BJ (cell line): ENCODE results near the gene NELL2. TPM values are rescaled to one million over a fixed set of nuclear protein-coding genes. Genes with fewer than 3 reads are reported as not detected.
"Not testable (repeated sequence)": the region's sequence is repeated elsewhere in the genome, so short reads cannot be mapped to it uniquely, and the experiment has no call there.

Experiments
- CTCF ChIA-PET: fragments of 350-600 bp; formaldehyde crosslinking; extraction: SDS; loops from one replicate; lab custom pipeline; 2021; ENCODE audit warnings: antibody characterized with exemption, inconsistent platforms; lab: Yijun Ruan, JAX
- POLR2A ChIA-PET: fragments of 300-600 bp; sonication (Branson Sonifier 250); formaldehyde crosslinking; extraction: SDS; loops from one replicate; lab custom pipeline; 2021; ENCODE audit warnings: antibody characterized with exemption; lab: Charles Lee
- DNase-seq: peaks from one replicate; pipeline ENCODE4 v3.0.0-alpha.2; 2011; ENCODE audit warnings: low read depth
- H3K27me3 ChIP-seq: 2 replicates; pipeline ENCODE4 v1.6.0; 2011; ENCODE audit warnings: low read length; ENCODE audit not compliant: control insufficient read depth, insufficient read depth
- H3K36me3 ChIP-seq: 2 replicates; pipeline ENCODE4 v1.5.1; 2011; ENCODE audit warnings: low read length; ENCODE audit not compliant: control insufficient read depth, insufficient read depth
- H3K4me3 ChIP-seq: 2 replicates; pipeline ENCODE4 v1.5.1; 2011; ENCODE audit warnings: low read depth, mild to moderate bottlenecking, control low read depth, low read length
- CTCF ChIP-seq: IDR thresholded peaks from 2 replicates; pipeline ENCODE4 v1.5.1; 2011; ENCODE audit warnings: low read depth, mild to moderate bottlenecking, control low read depth, inconsistent platforms, low read length, moderate library complexity; ENCODE audit not compliant: insufficient read depth
- polyA plus RNA-seq: library from polyadenylated mRNA; depleted of rRNA; stranded (reverse); fragments of >200 nt; gene quantifications from 2 replicates; pipeline ENCODE4 v1.2.3, GENCODE V29; 2011

Gene NELL2
- polyA plus RNA-seq, 1 experiment, result 0.23 TPM

GRCh38 chr12:44703182-44703910 is 172.8 kb downstream of the NELL2 start:
- ChIA-PET CTCF (interaction anchor here (1.0 kb wide), 1 partner anchor 77 kb away, joined by 3 read pairs; no protein-coding TSS in a partner anchor), POLR2A (no interaction called here)
- TF ChIP-seq CTCF, result no peak
- Histone ChIP-seq H3K27me3 (no peaks in the 10 kb centered on the region), H3K36me3 (no peaks in the 10 kb centered on the region), H3K4me3 (no peak overlapping the region)
- no peak for DNase-seq

GRCh38 chr12:44697511-44697910 is 178.6 kb downstream of the NELL2 start:
- Histone ChIP-seq H3K27me3 (no peaks in the 10 kb centered on the region), H3K4me3 (no peak overlapping the region), H3K36me3 (no peaks in the 10 kb centered on the region)
- no peak for TF ChIP-seq CTCF
- no peak for DNase-seq
- ChIA-PET CTCF (no interaction called here), POLR2A (no interaction called here)

GRCh38 chr12:44696542-44696941 is 179.6 kb downstream of the NELL2 start:
- Histone ChIP-seq H3K27me3 (no peaks in the 10 kb centered on the region), H3K36me3 (no peaks in the 10 kb centered on the region), H3K4me3 (no peak overlapping the region)
- POLR2A ChIA-PET, result no interaction called here
- TF ChIP-seq CTCF, result no peak
- DNase-seq, result no peak
- CTCF ChIA-PET, result no interaction called here

- no peak overlapping the region for H3K4me3 ChIP-seq
- POLR2A ChIA-PET, result no interaction called here
- TF ChIP-seq CTCF, result no peak
- CTCF ChIA-PET, result no interaction called here
- H3K27me3 ChIP-seq, result no peaks in the 10 kb centered on the region
- no peak for DNase-seq
- no peaks in the 10 kb centered on the region for H3K36me3 ChIP-seq
Measured at GRCh38 chr12:44694017-44694416, 182.1 kb downstream of the NELL2 start.

GRCh38 chr12:44689587-44689986 is 186.5 kb downstream of the NELL2 start:
- no peaks in the 10 kb centered on the region for H3K27me3 ChIP-seq
- no peak overlapping the region for H3K4me3 ChIP-seq
- no peak for DNase-seq
- H3K36me3 ChIP-seq, result no peaks in the 10 kb centered on the region
- no peak for TF ChIP-seq CTCF
- CTCF ChIA-PET, result no interaction called here
- POLR2A ChIA-PET, result no interaction called here

GRCh38 chr12:44686821-44687432 is 189.2 kb downstream of the NELL2 start:
- POLR2A ChIA-PET, H3K36me3 ChIP-seq, CTCF ChIA-PET, H3K27me3 ChIP-seq, H3K4me3 ChIP-seq, DNase-seq: not testable (repeated sequence)
